ENCODE results near the gene VPS11. TPM values are rescaled to one million over a fixed set of nuclear protein-coding genes. Genes with fewer than 3 reads are reported as not detected.
A peak's percentile ranks its signal among the peaks of the same experiment; 100 is the strongest.

VPS11 gene
- total RNA-seq (ENCODE audit: low replicate concordance): 16.8 and 29.4 TPM in 2 replicates

GRCh38 chr11:119067371-119068222 is at the start of gene VPS11:
Gene VPS11, plus strand, starts transcription at chr11:119067818. Its CDS starts 6 bp downstream, at chr11:119067824.
- TF ChIP-seq CTCF (IDR thresholded peaks at IDR 0.05; ENCODE audit: insufficient read depth, low read length): no peak
- peak; percentile 95 for DNase-seq (ENCODE audit: low read depth)
- peak within 1 kb of the TSS; percentile 99 for H3K4me3 ChIP-seq (ENCODE audit: low read depth, low read length)

GRCh38 chr11:119018074-119018938 is 49.3 kb upstream of the VPS11 start, which contains the start of the genes RPS25 and TRAPPC4:
Gene RPS25, minus strand, starts transcription at chr11:119018343. Its CDS starts 59 bp downstream, at chr11:119018284.
Gene TRAPPC4, plus strand, starts transcription at chr11:119018766. Its CDS starts 30 bp downstream, at chr11:119018796.
- peak within 1 kb of the TSS; percentile 97 for H3K4me3 ChIP-seq (ENCODE audit: low read depth, low read length)
- TF ChIP-seq CTCF (IDR thresholded peaks at IDR 0.05; ENCODE audit: insufficient read depth, low read length): no peak
- DNase-seq (ENCODE audit: low read depth): peak; percentile 96

DNA sequence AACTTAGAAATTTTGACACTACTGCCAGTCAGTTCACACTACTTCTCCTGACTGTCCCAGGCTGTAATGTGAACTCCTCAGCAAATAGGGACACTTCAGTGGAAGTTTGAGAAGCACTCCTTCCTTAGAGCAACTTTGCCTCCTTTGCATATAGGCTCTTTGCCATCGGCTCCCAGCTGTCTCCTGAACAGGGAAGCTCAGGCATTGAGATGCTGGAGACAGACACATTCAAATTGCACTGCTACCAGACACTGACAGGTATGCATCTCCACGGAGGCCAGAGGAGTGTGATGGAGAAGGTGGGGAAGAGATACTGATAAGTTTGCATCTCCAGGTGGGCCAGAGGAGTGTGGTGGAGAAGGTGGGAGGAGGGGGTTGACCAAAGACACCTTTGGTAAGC is 47.6 kb upstream of the VPS11 start:
- TF ChIP-seq CTCF (IDR thresholded peaks at IDR 0.05; ENCODE audit: insufficient read depth, low read length): no peak
- DNase-seq (ENCODE audit: low read depth): no peak
- peak overlapping the region; percentile 97 for H3K4me3 ChIP-seq (ENCODE audit: low read depth, low read length)

DNA sequence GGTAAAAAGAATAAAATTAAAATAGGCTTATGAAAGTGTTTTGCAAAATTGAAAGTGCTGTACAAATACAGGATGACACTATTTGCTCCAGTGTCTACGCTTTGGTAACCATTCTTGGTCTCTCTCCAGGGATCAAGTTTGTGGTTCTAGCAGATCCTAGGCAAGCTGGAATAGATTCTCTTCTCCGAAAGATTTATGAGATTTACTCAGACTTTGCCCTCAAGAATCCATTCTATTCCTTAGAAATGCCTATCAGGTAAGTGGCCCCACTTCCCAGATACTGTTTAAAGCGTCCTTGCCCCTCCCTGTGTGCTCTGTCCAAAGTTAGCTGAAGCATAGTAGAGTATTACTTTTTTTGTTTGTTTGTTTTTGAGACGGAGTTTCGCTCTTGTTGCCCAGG is 46.0 kb upstream of the VPS11 start:
- TF ChIP-seq CTCF (IDR thresholded peaks at IDR 0.05; ENCODE audit: insufficient read depth, low read length): no peak
- H3K4me3 ChIP-seq (ENCODE audit: low read depth, low read length): no peak overlapping the region
- no peak for DNase-seq (ENCODE audit: low read depth)

GRCh38 chr11:119023741-119024140 is 43.9 kb upstream of the VPS11 start:
- no peak for TF ChIP-seq CTCF (IDR thresholded peaks at IDR 0.05; ENCODE audit: insufficient read depth, low read length)
- DNase-seq (ENCODE audit: low read depth): peak; percentile 53
- no peak overlapping the region for H3K4me3 ChIP-seq (ENCODE audit: low read depth, low read length)

DNA sequence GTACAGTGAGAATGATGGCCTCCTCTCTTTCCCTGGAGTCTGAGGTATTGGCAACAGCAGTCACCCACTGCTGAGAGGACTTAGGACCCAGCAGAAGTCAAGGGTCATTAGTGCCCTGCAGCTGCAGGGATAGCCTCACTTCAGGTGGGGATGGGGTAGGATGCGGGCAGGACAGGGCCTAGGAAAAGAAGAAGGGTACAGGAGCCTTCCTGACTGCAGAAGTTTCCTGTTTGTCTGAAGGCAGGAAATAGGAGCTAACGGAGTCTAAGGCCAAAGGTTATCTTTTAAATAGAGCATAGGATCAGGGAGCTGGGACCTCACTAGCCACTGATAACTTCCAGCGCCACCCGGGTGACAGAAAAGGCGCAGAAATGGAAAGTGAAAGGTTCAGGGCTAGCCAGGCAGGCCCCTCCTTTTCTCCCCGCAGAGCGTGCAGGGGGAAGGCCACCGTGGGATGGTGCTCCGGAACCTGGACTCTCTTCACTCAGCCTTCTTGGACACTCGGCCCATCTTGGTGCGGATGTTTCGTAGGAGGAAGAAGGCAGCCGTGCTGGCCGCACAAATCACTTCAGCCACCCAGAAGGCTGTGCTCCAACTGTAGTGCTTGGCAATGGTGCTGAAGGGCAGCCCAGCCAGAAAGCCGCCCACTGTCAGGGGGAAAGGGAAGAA is 43.1 kb upstream of the VPS11 start:
- H3K4me3 ChIP-seq (ENCODE audit: low read depth, low read length): no peak overlapping the region
- DNase-seq (ENCODE audit: low read depth): no peak
- TF ChIP-seq CTCF (IDR thresholded peaks at IDR 0.05; ENCODE audit: insufficient read depth, low read length): no peak
